Measurements from ENCODE around the gene TSPAN2. TPM values are rescaled to one million over a fixed set of nuclear protein-coding genes. Genes with fewer than 3 reads are reported as not detected.

TSPAN2 gene
- total and polyA plus RNA-seq, 10 donors = 0.59 to 14.7 (median 4.8) TPM

GRCh38 chr1:115118611-115119010, 29.3 kb upstream of the TSPAN2 start:
- no peak for DNase-seq
- Histone ChIP-seq H3K4me1 (no peaks in the 10 kb centered on the region), H3K27me3 (replicated peaks in 1 of 7) (peaks cover 0 to 27% (median 0%) of the 10 kb centered on the region in 7 donors), H3K4me3 (no peak overlapping the region), H3K9me3 (peaks cover 0 to 43% (median 37%) of the 10 kb centered on the region in 8 donors), H3K27ac (no peak overlapping the region), H3K36me3 (no peaks in the 10 kb centered on the region)
- WGBS, 5 donors = 86 to 93% (median 89%) methylated on average over 4 of the region's 4 CpGs
- intact Hi-C loops (cut with DNase I; ENCODE audit: low total_unique reads) = no loop called here
- TF ChIP-seq, protein P1, sequence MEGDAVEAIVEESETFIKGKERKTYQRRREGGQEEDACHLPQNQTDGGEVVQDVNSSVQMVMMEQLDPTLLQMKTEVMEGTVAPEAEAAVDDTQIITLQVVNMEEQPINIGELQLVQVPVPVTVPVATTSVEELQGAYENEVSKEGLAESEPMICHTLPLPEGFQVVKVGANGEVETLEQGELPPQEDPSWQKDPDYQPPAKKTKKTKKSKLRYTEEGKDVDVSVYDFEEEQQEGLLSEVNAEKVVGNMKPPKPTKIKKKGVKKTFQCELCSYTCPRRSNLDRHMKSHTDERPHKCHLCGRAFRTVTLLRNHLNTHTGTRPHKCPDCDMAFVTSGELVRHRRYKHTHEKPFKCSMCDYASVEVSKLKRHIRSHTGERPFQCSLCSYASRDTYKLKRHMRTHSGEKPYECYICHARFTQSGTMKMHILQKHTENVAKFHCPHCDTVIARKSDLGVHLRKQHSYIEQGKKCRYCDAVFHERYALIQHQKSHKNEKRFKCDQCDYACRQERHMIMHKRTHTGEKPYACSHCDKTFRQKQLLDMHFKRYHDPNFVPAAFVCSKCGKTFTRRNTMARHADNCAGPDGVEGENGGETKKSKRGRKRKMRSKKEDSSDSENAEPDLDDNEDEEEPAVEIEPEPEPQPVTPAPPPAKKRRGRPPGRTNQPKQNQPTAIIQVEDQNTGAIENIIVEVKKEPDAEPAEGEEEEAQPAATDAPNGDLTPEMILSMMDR (IDR thresholded peaks at IDR 0.05 in 8 of 11, conservative IDR thresholded peaks at IDR 0.05 in 3 of 11) = no peak
- no peak for TF ChIP-seq POLR2A (IDR thresholded peaks at IDR 0.05)
- TF ChIP-seq POLR2AphosphoS5 (IDR thresholded peaks at IDR 0.05) = no peak

DNA sequence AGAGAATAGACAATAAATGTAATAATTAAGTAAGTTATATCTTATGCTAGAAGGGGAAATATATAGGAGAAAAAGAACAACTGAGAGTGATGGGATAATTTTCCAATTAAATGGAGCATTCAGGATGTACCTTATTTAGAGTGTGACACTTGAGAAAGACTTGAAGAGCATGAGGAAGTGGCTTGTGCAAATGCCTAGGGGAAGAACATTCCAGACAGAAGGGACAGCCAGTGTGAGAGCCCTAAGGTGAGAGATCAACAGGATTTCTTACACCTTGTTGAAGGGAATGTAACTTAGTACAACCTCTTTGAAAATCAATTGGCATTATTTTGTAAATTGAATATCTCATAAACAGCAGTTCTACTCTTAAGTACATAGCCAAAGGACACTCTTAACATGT, 28.8 kb upstream of the TSPAN2 start:
- Histone ChIP-seq H3K4me3 (no peak overlapping the region), H3K27me3 (replicated peaks in 1 of 7) (peaks cover 0 to 25% (median 0%) of the 10 kb centered on the region in 7 donors), H3K27ac (no peak overlapping the region), H3K36me3 (no peaks in the 10 kb centered on the region), H3K9me3 (peaks cover 0 to 38% (median 32%) of the 10 kb centered on the region in 8 donors), H3K4me1 (peaks cover 0 to 3% (median 0%) of the 10 kb centered on the region in 6 donors)
- intact Hi-C loops (cut with DNase I; ENCODE audit: low total_unique reads) = no loop called here
- no peak for TF ChIP-seq POLR2A (IDR thresholded peaks at IDR 0.05)
- TF ChIP-seq, protein P1 (IDR thresholded peaks at IDR 0.05 in 8 of 11, conservative IDR thresholded peaks at IDR 0.05 in 3 of 11) = no peak
- TF ChIP-seq POLR2AphosphoS5 (IDR thresholded peaks at IDR 0.05) = no peak
- no peak for DNase-seq

DNA sequence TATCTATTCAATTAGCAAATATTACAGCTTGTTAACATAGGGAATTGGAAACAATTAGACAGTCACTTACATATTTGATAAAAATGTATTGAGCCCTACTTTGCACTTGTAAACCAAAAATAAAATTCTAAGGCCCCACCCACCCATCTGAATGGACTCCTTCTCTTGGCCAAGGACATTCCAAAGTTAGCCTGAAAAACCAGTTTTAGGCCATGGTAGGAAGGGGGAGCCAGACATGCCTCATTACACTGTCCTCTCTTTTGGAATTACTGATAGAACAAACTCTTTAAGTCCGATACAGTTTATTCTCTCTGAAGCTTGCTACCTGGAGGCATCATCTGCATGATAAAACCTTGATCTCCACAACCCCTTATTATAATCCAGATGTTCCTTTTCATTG, 28.0 kb upstream of the TSPAN2 start:
- peaks cover 0 to 30% (median 24%) of the 10 kb centered on the region in 8 donors for H3K9me3 ChIP-seq
- 93 to 97% (median 94%) methylated on average over 1 of the region's 1 CpG for WGBS, 5 donors
- peaks cover 0 to 17% (median 0%) of the 10 kb centered on the region in 7 donors for H3K27me3 ChIP-seq (replicated peaks in 1 of 7)
- no peaks in the 10 kb centered on the region for H3K36me3 ChIP-seq
- intact Hi-C loops (cut with DNase I; ENCODE audit: low total_unique reads) = no loop called here
- H3K27ac ChIP-seq = no peak overlapping the region
- H3K4me3 ChIP-seq = no peak overlapping the region
- no peak for DNase-seq
- TF ChIP-seq POLR2AphosphoS5 (IDR thresholded peaks at IDR 0.05) = no peak
- no peak for TF ChIP-seq POLR2A (IDR thresholded peaks at IDR 0.05)
- TF ChIP-seq, protein P1 (IDR thresholded peaks at IDR 0.05 in 8 of 11, conservative IDR thresholded peaks at IDR 0.05 in 3 of 11) = no peak
- H3K4me1 ChIP-seq = peaks cover 0 to 10% (median 4%) of the 10 kb centered on the region in 6 donors

DNA sequence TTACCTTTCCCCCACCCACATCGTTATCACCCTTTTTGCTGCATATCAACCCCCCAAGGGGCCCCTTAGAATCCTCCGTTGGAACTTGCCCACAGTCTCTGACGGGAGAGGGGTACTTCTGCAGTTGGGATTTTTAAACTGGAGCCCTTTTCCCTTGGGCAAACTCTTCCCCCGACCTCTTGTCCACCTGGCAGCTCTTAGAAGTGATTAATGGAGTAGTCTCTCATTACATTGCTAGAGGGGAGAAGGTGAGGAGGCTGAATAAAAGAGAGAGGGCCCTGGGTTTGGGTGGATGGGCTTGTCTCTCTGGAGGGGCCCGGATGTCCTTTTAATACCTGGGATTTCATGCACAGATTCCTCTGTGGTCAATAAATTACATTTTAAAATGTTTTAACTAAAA, 27.2 kb upstream of the TSPAN2 start:
- H3K4me3 ChIP-seq = no peak overlapping the region
- intact Hi-C loops (cut with DNase I; ENCODE audit: low total_unique reads) = no loop called here
- TF ChIP-seq POLR2AphosphoS5 (IDR thresholded peaks at IDR 0.05) (no peak), POLR2A (IDR thresholded peaks at IDR 0.05) (no peak)
- TF ChIP-seq, protein P1 (IDR thresholded peaks at IDR 0.05 in 8 of 11, conservative IDR thresholded peaks at IDR 0.05 in 3 of 11) = no peak
- H3K36me3 ChIP-seq = no peaks in the 10 kb centered on the region
- peaks cover 0 to 22% (median 16%) of the 10 kb centered on the region in 8 donors for H3K9me3 ChIP-seq
- DNase-seq = no peak
- 69 to 87% (median 84%) methylated on average over 5 of the region's 5 CpGs for WGBS, 5 donors
- peaks cover 0 to 10% (median 0%) of the 10 kb centered on the region in 7 donors for H3K27me3 ChIP-seq (replicated peaks in 1 of 7)
- H3K4me1 ChIP-seq = peaks cover 0 to 10% (median 4%) of the 10 kb centered on the region in 6 donors
- no peak overlapping the region for H3K27ac ChIP-seq
